NCI-H446 (cell line): Measurements from ENCODE around the gene GPR137.

Experiments
- DNase-seq, 2 experiments: peaks; one replicate each; lab custom pipeline; 2025; lab: John Stamatoyannopoulos, UW

GPR137 gene

GRCh38 chr11:64287676-64288352, 2.2 kb downstream of the GPR137 start:
- no peak for DNase-seq

- DNase-seq, result no peak
These were observed 2.7 kb downstream of the GPR137 start for GRCh38 chr11:64288353-64288750.

- no peak for DNase-seq
These were observed 3.4 kb downstream of the GPR137 start for GRCh38 chr11:64289002-64289564.

- DNase-seq, result no peak
These were observed 5.0 kb downstream of the GPR137 start for GRCh38 chr11:64290352-64291261.

- DNase-seq, result no peak
These were observed 5.7 kb downstream of the GPR137 start, which contains the start of gene KCNK4 for GRCh38 chr11:64291262-64291751. TSS of gene KCNK4 (plus strand) at chr11:64291302. CDS start at chr11:64293019, 1,717 bp downstream.

GRCh38 chr11:64291752-64292459, 6.3 kb downstream of the GPR137 start:
- no peak for DNase-seq

- DNase-seq, result no peak
These were observed 7.0 kb downstream of the GPR137 start for GRCh38 chr11:64292460-64293254.

GRCh38 chr11:64294774-64295173, 9.1 kb downstream of the GPR137 start:
- no peak for DNase-seq

GRCh38 chr11:64295760-64296159, 10.1 kb downstream of the GPR137 start:
- DNase-seq, result no peak

GRCh38 chr11:64296236-64296635, 10.6 kb downstream of the GPR137 start:
- DNase-seq, result no peak

GRCh38 chr11:64296830-64297698, 11.4 kb downstream of the GPR137 start:
- no peak for DNase-seq

GRCh38 chr11:64297699-64298358, 12.2 kb downstream of the GPR137 start:
- peak in 1 of 2 experiments; percentile 46 for DNase-seq

- DNase-seq, result no peak
These were observed 13.6 kb downstream of the GPR137 start for GRCh38 chr11:64298966-64299846.

- DNase-seq, result no peak
These were observed 14.4 kb downstream of the GPR137 start, which contains the start of gene CATSPERZ for GRCh38 chr11:64299847-64300648. TSS of gene CATSPERZ (plus strand) at chr11:64300358. CDS start at chr11:64300411, 53 bp downstream.

GRCh38 chr11:64303109-64304031, 17.7 kb downstream of the GPR137 start:
- DNase-seq, result no peak

GRCh38 chr11:64304032-64304315, 18.3 kb downstream of the GPR137 start:
- DNase-seq, result no peak
